ENCODE results near the gene SULT1B1.
"Not testable (repeated sequence)": the region's sequence is repeated elsewhere in the genome, so short reads cannot be mapped to it uniquely, and the experiment has no call there.

SULT1B1 gene

DNA sequence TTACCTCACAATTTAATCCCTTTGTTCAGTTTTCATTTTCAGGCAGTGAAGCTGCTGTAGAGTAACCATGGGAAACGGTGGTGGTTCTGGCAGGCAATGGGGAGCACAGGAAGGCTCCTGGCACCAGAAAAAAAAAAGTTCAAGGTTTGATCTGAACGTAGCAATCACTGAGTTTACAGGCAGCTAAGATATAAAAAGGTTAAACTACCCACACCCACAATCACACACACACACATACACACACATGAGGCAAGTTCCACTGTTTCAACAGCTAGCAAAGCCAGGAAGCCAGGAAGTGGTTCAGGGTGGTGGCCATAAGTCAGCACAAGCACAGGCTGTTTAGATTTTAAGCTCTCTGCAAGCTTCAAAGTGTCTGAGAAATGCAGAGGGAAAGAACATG is at the start of gene SULT1B1:
Gene SULT1B1 (minus strand): TSS at position 166 of the 400 bp plus-strand sequence. CDS start 5,403 bp downstream, outside the sequence.
- peak; percentile 39 for DNase-seq

GRCh38 chr4:69800599-69800998 is 40.2 kb upstream of the SULT1B1 start:
- DNase-seq = no peak

- DNase-seq = no peak
Measured at GRCh38 chr4:69799337-69799736, 38.9 kb upstream of the SULT1B1 start.

- no peak for DNase-seq
Measured at GRCh38 chr4:69793732-69794131, 33.3 kb upstream of the SULT1B1 start.

DNA sequence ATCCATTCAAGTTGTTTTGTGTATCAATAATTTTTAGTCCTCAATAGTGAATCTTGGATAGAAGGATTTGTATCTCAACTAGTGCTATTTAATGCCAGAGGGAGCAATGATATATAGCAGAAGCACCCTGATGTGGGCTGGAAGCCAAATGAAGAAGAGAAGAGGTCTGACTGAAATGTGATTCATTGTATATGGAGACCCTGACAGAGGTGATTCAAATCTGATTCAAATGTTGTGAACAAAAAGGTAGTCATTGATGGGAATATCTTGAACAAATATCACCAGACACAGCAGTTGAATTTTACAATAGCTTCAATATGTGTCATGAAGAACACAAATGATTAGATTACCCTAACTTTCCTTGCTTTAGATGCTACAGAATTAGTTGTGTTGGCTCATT is 27.5 kb upstream of the SULT1B1 start:
- no peak for DNase-seq

- DNase-seq = no peak
Measured at GRCh38 chr4:69786547-69786946, 26.1 kb upstream of the SULT1B1 start.

DNA sequence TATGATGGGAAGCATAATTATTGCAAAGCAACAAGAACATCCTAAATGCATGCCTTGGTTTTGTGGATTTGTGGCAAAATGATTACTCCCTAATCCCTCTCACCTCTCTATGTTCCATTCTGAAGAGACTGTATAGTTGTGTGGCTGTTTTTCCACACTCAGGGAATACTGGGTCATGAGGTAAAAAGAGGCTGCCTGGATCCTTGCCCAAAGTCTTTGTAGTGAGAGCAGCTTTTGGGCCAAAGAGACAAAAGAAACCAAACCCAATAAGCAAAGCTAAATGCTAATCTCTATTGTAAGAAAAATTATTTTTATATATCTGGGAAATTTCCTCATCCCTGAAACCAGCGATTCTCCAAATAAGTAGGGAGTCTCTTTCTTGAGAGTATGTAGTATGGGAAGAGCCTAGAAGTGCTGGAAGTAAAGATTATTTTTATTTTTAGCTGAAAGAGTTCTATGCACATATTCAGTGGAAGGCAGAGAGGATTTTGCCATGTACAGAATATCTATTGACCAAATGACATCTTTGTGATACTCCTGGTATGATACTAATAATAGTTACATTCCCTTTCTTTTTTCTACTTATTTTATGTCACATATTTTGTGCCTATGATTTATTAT is 24.9 kb upstream of the SULT1B1 start:
- no peak for DNase-seq

DNA sequence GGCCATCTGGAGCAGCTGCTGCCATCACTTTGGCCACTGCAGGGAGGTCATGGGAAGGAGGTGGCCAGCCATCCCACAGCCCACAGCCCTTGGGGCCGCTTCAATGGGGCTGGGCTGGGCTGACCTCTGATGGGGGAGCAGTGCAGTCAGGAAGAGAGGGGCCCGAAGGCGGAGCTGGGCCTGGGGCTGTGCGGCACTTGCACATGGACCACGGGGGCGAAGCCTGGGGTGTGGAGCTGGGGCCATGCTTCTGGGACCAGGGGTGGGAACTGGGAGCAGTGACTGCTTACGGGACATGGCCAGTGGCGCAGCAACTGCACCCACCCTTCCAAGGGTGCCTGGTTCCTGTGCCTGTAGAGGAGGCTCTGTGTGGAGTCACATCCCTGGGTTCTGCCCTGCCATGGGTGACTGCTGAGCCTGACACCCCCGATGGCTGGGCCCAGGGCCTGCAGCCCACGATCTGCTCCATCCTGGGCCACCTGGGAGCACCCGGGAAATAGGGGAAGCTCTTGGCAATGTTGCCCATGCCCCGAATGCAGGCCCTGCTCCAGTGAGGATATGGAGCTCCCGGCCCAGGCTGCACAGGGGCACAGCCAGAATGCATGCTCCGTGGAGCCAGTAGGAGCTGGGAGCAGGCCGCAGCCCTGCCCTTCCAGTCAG is 22.4 kb upstream of the SULT1B1 start:
- no peak for DNase-seq

GRCh38 chr4:69781458-69782418 is 21.3 kb upstream of the SULT1B1 start:
- no peak for DNase-seq

DNA sequence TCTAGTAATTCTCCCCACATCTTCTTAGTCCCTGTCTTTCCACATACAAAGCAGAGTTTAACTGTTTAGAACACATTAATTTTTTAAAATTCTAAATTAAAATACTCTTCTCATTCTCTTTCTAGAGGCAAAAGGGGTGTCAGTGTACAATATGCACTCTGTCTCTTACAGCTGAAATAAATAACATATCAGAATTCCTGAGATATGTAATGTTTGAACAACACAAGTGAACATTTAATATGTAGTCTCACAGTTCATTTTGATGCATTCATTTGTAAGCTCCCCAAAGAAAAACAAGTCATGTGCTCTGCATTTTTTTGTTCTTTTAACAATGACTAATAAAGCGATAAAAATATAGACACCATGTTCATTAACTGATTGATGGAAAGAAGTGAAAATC is 19.7 kb upstream of the SULT1B1 start:
- DNase-seq = no peak

DNA sequence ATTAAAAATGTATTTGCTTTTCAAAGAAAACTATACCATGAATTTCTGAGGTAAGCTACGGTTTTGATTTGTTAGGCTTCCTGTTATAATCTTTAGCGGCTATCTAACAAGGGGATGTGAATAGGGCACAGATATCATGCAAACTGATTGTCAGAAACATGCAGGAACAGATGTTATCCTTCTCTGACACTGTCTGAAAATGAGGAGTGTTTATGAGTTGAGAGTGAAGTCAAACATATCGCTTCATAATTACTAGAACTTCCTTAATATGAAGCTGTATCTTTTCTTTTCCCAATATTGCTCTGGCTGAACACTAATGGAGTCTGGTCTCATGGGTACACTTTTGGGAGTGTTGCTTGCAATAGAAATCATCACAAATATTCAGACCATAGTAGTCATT is 16.3 kb upstream of the SULT1B1 start:
- no peak for DNase-seq

GRCh38 chr4:69775321-69775867 is 15.0 kb upstream of the SULT1B1 start:
- no peak for DNase-seq

DNA sequence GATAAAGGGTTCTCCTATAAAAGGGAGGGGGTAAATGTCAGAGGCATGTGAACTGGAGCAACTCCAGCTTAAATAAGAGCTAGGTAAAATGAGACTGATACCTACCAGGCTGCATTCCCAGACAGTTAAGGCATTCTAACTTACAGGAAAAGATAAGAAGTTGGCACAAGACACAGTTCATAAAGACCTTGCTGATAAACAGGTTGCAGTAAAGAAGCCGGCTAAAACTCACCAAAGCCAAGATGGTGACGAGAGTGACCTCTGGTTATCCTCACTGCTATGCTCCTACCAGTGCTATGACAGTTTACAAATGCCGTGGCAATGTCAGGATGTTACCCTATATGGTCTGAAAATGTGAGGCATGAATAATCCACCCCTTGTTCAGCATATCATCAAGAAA is 13.1 kb upstream of the SULT1B1 start:
- DNase-seq = no peak

DNA sequence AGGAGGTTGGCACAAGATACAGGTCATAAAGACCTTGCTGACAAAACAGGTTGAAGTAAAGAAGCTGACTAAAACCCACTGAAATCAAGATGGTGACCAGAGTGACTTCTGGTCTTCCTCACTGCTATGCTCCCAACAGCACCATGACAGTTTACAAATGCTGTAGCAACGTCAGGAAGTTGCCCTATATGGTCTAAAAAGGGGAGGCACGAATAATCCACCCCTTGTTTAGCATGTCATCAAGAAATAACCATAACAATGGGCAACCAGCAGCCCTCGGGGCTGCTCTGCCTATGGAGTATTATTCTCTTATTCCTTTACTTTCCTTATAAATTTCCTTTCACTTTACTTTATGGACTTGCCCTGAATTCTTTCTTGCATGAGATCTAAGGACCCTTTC is 8.1 kb upstream of the SULT1B1 start:
- DNase-seq = not testable (repeated sequence)

DNA sequence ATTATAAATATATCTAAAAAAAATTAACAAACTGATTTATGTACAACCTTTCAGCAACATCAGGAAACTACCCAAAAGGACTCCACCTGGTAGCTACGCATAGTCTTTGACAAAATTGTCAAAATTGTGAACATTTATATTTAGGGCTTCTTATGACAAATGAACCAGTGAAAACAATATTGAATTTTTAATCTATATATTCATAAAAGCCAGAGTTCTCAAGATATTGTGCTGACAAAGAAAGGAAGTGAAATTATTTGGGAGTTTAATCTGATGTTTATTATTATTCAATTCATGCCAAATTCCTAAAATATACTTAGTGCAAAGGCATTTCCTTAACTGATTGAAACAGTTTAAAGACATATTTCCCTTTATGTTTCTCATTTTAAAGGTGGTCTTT is 5.3 kb upstream of the SULT1B1 start:
- no peak for DNase-seq

DNA sequence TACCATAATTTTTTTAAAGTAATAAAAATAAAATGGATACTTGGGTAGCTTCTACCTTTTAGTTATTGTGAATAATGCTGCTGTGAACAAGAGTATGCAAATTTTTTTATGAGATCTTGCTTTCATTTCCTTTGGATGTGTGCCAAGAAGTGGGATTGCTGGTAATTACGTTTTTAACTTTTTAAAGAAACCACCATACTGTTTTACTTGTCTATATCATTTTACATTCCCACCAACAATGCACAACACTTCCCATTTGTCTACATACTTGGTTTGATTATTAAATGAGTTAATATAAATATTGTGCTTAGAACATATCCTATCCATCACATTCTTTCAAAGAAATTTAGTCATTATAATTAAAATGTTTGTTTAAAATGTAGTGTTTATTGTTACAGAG is 3.9 kb upstream of the SULT1B1 start:
- no peak for DNase-seq

DNA sequence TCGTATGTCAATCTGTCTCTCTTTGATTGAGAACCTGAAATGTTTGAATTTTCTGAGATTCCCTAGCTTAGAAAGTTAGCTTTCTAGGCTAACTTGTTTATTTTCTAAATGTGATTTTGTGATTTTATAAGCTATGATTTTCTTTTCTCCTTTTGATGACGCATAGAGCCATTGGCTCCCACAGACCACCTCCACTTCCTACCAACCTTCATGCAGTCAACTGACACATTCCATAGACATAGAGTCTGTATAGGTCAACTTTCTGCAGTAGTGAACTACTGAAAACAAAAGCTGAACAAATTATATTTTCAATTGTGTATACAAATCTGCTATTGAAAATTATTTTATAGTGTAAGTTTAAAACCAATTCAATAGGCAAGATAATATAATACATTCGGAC is 2.8 kb upstream of the SULT1B1 start:
- DNase-seq = no peak

DNA sequence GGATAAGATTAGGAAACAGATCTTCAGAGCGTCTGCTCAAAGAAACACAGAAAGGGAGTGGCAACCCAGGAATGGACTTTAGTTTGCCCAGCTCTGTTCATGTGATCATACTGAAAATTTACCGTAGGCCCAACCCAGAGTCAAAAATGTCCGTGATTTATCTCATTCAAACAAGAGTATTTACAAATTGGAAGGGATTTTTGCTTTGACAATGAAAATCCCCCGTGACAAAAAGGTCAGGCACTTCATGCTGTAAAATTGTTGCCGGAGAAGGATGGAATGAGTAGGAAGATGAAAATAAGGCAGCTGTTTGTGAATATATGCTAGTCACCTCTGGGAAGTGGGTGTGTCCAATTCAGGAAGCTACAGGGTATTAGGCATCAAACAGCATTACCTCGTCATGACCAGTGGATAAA is 1.2 kb downstream of the SULT1B1 start:
- DNase-seq = no peak

DNA sequence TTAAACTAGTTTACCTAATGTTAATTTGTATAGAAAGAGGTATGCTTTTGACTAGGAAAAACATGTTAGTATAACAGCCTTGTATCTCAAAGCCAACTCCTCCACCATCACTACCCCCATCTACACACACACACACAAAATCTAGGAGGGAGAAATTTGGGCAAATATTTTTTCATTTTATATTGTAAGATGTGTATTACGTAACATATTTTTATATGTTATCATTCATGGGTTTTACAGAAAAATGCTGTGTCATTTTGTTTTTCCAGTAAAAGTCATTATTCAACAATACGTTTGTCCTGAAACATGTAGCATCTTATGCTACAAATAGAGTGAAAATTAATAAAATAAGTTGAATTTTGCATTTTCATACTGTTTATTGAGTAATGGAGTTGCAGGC is 3.0 kb downstream of the SULT1B1 start:
- DNase-seq = no peak

DNA sequence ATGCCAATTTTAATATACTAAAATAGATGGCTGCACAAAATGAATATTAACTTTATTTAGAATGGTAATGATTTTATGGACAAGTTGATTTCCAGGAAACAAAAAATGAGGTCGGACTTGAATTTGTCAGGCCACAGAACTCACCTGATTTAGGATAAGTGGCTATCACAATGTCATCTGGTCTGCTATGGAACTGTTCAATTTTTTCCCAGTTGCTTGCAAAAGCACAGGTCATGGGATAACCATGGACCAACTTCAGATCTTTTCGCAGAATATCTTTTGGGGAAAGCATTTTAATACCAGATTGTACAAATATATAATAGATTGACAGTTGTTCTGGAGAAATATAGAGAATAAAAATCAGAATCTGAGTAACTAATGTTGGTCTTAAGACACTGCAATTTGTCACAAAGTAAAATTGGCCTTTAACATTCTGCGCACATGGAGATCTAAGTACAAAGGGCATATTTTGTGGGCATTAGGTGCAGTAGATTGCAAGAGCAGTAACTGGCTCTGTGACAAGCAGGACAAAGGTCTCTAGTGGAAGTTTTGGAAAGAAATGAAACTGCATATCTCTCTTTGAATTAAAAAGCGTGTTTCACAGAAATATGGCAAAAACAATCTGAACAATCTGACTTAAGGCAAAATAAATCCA is 5.4 kb downstream of the SULT1B1 start:
- no peak for DNase-seq

GRCh38 chr4:69753686-69754085 is 6.7 kb downstream of the SULT1B1 start:
- DNase-seq = no peak

DNA sequence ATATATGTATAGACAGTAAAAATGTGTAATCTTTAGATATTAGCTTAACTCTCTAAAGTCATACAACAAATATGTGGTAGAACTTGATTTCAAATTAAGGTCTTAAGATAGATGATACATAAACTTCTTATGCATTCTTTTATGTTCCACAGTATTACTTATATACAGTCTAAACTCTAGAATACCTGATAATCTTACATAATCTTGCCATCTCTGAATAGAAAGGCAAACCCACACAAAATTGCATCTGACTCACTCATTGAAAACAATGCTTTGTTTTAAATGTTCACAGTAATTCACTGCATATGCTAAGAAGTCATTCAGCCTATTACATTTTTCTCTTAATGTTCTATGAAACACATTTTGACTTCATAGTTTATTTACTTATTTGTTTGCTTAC is 10.1 kb downstream of the SULT1B1 start:
- no peak for DNase-seq

- no peak for DNase-seq
Measured at GRCh38 chr4:69749771-69750170, 10.6 kb downstream of the SULT1B1 start.

Measured in activated CD4-positive, alpha-beta T cell treated with anti-CD3 and anti-CD28 coated beads for 48 hours (primary cell).